Inflammatory macrophage treated with lipopolysaccharide for 4 hours (primary cell): ENCODE measurements around the gene CFAP206.

Experiments used
- DNase-seq: peaks from one replicate; pipeline ENCODE4 v3.0.0-alpha.2; 2020

CFAP206 gene

GRCh38 chr6:87407901-87408720 is at the start of gene CFAP206:
Gene CFAP206 (plus strand): TSS chr6:87407972. CDS start chr6:87409840, 1,868 bp downstream.
- DNase-seq = peak; percentile 83

- no peak for DNase-seq
These were observed 43.0 kb upstream of the CFAP206 start for GRCh38 chr6:87364602-87365252.

GRCh38 chr6:87366072-87366827 is 41.5 kb upstream of the CFAP206 start:
- no peak for DNase-seq

- no peak for DNase-seq
These were observed 40.9 kb upstream of the CFAP206 start for GRCh38 chr6:87366899-87367298.

- no peak for DNase-seq
These were observed 34.4 kb upstream of the CFAP206 start for GRCh38 chr6:87373377-87373776.

GRCh38 chr6:87375315-87375714 is 32.5 kb upstream of the CFAP206 start:
- no peak for DNase-seq

- DNase-seq = no peak
These were observed 31.1 kb upstream of the CFAP206 start for GRCh38 chr6:87376643-87377042.

GRCh38 chr6:87378947-87379346 is 28.8 kb upstream of the CFAP206 start:
- DNase-seq = peak; percentile 61

- DNase-seq = no peak
These were observed 24.9 kb upstream of the CFAP206 start for GRCh38 chr6:87382861-87383260.

- no peak for DNase-seq
These were observed 23.7 kb upstream of the CFAP206 start for GRCh38 chr6:87384038-87384437.

GRCh38 chr6:87384449-87384848 is 23.3 kb upstream of the CFAP206 start:
- DNase-seq = no peak

GRCh38 chr6:87391334-87391733 is 16.4 kb upstream of the CFAP206 start:
- DNase-seq = peak; percentile 21

GRCh38 chr6:87393026-87393622 is 14.6 kb upstream of the CFAP206 start:
- DNase-seq = peak; percentile 80

GRCh38 chr6:87395431-87395830 is 12.3 kb upstream of the CFAP206 start:
- DNase-seq = no peak

- DNase-seq = peak; percentile 58
These were observed 11.0 kb upstream of the CFAP206 start for GRCh38 chr6:87396595-87397392.

GRCh38 chr6:87397656-87398055 is 10.1 kb upstream of the CFAP206 start:
- no peak for DNase-seq

- DNase-seq = no peak
These were observed 5.9 kb upstream of the CFAP206 start for GRCh38 chr6:87401832-87402231.

GRCh38 chr6:87407561-87407900 is 241 bp upstream of the CFAP206 start:
- DNase-seq = peak; percentile 38

- no peak for DNase-seq
These were observed 966 bp downstream of the CFAP206 start for GRCh38 chr6:87408721-87409155.

- DNase-seq = no peak
These were observed 11.5 kb downstream of the CFAP206 start for GRCh38 chr6:87419266-87419665.

GRCh38 chr6:87420360-87420759 is 12.6 kb downstream of the CFAP206 start:
- DNase-seq = no peak

GRCh38 chr6:87421576-87421975 is 13.8 kb downstream of the CFAP206 start:
- no peak for DNase-seq
